NCI-H187 (cell line): ENCODE data around the gene LCN1.
"Not testable (repeated sequence)": the region's sequence is repeated elsewhere in the genome, so short reads cannot be mapped to it uniquely, and the experiment has no call there.

Source experiments
- DNase-seq, 2 experiments: peaks; one replicate each; lab custom pipeline; 2025; lab: John Stamatoyannopoulos, UW

LCN1 gene

GRCh38 chr9:135522931-135523330, 1.7 kb downstream of the LCN1 start:
- no peak for DNase-seq

DNA sequence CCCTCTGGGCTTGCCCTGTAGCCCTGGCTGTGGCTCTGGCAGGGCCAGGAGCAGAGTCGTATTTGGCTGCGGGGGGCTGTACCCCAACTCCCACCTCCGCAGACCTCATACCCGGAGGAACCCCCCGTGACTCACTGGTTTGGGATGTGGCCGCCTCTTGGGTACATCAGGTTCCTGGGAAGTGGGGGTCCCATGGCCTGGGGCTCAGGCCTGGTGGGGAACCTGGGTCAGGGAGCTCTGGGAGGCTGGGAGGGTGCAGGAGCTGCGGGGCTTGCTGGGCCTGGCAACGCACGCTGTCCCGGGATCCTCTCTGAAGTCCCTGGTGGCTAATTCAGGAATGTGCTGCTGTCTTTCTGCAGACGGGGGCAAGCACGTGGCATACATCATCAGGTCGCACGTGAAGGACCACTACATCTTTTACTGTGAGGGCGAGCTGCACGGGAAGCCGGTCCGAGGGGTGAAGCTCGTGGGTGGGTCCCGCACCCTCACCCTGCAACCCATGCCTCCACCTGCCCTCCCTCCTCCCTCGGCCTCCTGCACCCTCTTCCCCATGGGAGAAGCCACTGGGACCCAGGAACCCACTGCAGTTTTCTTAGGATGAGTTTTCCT, 2.4 kb downstream of the LCN1 start:
- no peak for DNase-seq

DNA sequence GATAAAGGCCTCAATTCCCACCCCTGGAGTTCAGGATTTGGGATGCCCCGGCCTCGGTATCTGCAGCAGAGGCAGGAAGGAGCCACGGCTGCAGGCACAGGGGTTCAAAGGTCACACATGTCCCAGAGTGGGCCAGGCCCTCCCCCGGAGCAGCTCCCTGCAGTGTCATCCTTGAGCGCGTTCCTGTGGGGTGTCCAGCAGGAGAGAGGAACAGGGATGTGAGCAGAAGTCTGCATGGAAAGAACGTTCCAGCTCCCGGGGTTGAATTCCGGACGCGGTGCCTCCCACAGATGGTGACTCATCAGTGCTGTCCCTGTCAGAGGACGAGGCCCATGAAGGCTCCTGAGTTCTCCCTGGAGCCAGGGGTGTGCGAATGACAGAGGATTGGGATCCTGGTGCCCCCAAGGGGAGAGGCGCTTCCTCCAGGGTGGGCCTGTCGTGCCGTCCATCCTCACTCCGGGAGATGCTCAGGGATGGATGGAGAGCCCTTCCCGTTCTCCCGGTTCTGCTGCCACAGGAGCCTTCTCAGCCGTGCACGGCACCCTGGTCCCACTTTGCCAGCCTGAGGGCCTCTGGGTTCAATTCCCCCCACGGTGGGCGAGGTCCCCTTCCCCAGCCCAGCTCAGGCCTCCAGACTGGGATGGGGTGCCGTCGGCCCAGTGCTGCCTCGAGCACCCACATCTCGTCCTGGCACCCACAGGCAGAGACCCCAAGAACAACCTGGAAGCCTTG, 3.1 kb downstream of the LCN1 start:
- DNase-seq = no peak

DNA sequence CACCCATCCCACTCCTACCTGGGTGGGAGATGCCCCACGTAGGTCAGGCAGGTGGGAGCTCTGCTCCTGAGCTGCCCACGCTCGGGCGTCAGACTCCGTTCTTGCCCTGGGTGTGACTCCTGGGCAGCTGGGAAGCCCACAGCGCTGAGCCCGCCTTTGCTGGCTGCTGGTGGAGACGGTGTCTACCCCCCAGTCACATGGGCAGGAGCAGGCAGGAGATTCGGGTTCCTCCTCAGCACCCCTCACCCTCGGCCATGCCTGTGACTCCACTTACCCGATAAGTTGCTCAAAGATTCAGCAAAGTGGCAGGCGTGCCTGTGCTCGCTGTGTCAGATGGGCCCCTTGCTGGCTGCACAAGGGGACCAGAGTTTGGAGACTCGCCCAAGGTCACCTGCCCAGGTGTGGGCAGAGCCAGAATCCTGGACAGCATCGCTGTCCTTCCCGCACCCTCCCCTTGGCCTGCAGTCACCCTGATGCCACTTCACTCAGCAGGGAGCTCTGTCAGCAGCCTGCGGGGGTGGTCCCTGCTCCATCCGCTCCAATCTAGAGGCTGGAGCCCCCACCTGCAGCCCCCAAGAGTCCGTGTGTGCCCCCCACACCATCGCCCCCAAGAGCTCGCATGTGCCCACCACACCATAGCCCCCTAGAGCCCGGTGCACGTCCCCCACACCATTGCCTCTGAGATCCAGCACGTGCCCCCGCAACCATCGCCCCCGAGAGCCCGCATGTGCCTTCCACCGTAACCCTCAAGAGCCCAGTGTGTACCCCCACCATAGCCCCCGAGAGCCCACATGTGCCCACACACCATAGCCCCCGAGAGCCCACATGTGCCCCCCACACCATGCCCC, 4.2 kb downstream of the LCN1 start:
- no peak for DNase-seq

DNA sequence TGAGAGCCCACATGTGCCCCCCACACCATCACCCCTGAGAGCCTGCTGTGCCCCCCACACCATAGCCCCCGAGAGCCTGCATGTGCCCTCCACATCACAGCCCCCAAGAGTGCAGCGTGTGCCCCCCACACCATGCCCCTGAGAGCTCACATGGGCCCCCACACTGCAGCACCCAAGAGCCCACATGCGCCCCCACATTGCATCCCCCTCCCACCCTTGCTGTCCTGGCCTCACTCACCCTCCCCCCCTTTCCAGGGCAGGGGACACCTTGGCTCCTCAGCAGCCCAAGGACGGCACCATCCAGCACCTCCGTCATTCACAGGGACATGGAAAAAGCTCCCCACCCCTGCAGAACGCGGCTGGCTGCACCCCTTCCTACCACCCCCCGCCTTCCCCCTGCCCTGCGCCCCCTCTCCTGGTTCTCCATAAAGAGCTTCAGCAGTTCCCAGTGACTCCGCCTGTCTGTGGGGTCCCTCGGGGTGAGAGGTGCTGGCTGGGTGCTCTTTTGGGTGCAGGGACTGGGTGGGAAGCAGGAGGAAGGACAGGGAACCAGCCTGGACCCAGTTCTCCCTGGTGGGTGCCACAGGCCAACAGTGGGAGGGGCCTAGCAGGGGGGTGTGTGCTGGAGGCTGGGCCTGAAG, 5.0 kb downstream of the LCN1 start:
- DNase-seq = no peak

DNA sequence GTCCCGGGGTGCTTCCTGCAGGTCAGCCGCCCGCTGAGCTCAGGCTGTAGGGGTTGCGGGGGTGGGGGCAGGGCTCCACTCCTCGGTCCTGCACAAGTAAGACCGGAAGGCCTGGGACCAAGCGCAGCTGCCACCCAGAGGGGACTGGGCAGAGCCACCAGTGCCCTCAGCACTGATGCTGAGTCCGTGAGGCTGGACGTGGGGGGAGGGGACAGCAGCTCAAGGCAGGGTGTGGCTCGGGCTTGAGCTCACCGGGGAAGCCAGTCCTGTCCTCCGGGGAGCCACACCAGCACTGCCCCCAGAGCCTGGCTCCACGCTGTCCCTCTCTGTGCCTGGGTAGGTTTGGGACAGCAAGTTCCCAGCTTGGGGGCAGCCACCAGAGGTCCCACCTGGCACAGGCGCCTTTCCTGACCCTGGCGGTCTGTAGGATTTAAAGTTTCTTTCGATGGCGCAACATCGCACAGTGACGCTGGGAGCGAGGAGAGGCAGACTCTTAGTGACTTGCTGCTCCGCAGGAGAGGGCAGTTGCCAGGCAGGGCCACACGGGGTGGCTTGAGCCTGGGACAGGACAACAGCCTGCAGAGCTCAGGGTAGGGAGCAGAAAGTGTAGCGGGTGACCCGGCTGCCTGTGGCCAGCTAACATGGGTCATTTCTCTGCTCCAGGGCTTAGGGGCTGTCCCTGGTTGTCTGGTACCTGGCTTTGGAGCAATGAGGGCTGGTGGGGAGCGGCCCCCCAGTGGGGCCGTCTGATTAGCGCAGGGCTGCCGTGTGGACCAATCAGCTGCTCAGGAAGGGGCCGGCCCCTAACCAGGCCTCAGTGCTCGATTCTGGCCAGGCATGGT, 5.7 kb downstream of the LCN1 start:
- DNase-seq = no peak

DNA sequence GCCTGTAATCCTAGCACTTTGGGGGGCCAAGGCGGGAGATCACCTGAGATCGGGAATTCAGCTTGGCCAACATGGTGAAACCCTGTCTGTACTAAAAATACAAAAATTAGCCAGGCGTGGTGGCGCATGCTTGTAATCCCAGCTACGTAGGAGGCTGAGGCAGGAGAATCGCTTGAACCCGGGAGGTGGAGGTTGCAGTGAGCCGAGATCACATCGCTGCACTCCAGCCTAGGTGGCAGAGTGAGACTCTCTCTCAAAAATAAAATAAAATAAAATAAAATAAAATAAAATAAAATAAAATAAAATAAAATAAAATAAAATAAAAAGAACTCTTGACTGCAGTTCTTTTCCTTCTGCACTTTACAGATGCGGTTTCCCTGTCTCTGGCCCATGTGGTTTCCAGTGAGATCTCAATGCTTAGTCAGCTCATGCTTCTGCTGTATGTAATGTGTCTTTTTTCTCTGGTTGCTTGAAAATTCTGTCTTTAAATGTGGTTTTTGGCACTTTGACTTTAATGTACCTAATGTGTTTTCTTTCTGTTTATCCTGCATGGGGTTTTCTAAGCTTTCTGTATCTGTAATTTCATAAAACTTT, 7.7 kb downstream of the LCN1 start:
- not testable (repeated sequence) for DNase-seq

DNA sequence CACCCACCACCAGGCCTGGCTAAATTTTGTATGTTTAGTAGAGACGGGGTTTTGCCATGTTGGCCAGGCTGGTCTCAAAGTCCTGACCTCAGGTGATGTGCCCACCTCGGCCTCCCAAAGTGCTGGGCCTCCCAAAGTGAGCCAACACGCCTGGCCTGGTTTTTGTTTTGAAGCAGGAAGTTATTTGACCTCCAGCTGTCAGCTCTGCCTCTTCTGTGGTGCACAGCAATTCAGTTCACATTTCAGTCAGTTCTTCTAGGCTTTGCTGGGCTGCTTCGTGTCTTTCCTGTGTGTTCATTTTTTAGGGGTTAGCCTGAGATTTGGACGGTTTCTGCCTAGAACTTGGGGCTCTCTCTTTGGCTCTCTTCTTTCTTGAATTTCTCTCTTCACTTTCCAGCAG, 8.9 kb downstream of the LCN1 start:
- DNase-seq = no peak

DNA sequence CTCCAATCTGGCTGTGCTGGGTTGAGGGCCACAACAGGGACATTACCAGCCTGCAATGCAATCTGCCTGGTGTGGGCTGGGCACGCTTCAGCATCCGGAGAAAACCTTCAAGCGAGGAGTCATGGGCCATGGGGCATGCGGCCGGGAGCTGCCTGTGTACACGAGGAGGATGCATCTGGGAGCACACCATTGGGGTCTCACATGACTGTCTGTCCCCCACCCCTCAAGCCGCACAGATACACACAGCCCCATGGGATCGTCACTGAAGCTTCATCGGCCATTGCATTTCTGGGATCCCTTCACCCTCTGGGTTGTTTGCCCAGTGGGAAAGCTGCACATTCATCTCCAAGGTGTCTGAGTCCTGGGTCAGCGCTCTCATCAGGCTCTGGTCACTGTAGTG, 9.9 kb downstream of the LCN1 start:
- no peak for DNase-seq

GRCh38 chr9:135533113-135533512, 11.9 kb downstream of the LCN1 start:
- DNase-seq = no peak

GRCh38 chr9:135533674-135534073, 12.4 kb downstream of the LCN1 start:
- no peak for DNase-seq

GRCh38 chr9:135534192-135534711, 13.0 kb downstream of the LCN1 start:
- DNase-seq = not testable (repeated sequence)

DNA sequence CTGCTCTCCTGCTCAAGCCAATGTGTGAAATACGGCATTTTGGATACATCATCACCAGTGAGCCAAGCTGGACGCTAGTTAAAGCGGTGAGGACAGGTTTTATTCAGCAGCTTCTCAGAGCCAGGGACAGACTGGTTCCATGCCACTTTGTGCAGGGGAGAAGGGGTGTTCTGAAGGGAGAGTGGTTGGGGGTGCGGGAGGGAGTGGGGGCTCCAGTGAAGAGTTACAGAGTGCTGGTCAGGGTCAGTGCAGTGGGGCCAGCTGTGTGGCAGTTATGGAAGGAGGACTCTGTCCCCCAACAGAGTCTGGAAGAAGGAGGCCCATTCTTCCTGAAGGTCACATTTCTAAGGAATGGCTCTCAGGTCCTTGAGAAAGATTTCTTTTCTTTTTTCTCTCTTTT, 13.6 kb downstream of the LCN1 start:
- DNase-seq = not testable (repeated sequence)

GRCh38 chr9:135535631-135536030, 14.4 kb downstream of the LCN1 start:
- DNase-seq = not testable (repeated sequence)

GRCh38 chr9:135536216-135536615, 15.0 kb downstream of the LCN1 start:
- no peak for DNase-seq

GRCh38 chr9:135543262-135543894, 22.1 kb downstream of the LCN1 start:
- DNase-seq = not testable (repeated sequence)

DNA sequence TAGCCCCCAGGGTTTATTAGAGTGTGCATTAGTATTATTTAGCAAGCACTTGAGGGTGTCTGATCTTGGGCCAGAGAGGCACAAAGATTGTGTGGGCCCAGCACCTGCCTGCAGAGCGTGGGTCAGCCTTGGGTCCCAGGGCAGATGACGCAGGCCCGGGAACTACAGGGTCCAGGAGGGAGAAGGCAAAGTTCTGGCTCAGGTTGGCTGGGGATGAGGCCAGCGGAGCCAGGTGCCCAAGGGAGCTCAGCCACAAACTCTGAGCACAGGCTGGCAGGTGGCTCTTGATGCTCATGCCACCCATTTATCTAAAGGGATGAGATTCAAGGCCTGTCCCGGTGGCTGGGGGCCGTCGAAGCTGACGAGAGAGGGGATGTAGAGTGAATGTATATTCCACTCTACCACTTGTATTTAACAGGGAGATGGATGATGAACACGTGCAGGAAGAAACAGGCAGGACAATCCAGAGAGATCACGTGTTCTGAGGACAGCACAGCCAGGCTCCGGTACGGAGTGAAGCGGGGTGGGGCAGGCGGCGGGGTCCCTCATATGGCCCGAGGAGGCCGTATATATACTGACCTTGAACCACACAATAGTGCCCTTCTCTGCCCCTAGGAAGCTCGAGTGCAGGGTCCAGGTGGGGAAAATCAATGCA, 23.9 kb downstream of the LCN1 start:
- no peak for DNase-seq

- DNase-seq = not testable (repeated sequence)
Observed at GRCh38 chr9:135545646-135546176, 24.5 kb downstream of the LCN1 start, which contains the start of gene OBP2A. OBP2A (plus strand) TSS chr9:135546126; CDS start chr9:135546181, 55 bp downstream.
